Nephron progenitor cell (in vitro differentiated cells): ENCODE measurements around the gene REEP2.

Experiments
- DNase-seq: peaks from one replicate; pipeline ENCODE4 v3.0.0; 2021
- H3K27ac Mint-ChIP-seq: 2 replicates; pipeline ENCODE4 v1.8.0; 2021; ENCODE audit warnings: mild to moderate bottlenecking, moderate library complexity, mixed read lengths
- H3K27me3 Mint-ChIP-seq: 2 replicates; pipeline ENCODE4 v1.8.0; 2021; ENCODE audit warnings: mild to moderate bottlenecking, low read depth, mixed read lengths; ENCODE audit not compliant: poor library complexity
- H3K36me3 Mint-ChIP-seq: 2 replicates; pipeline ENCODE4 v1.8.0; 2021; ENCODE audit warnings: low read depth, mixed read lengths
- H3K4me1 Mint-ChIP-seq: 2 replicates; pipeline ENCODE4 v1.8.0; 2021; ENCODE audit warnings: mixed read lengths
- H3K4me3 Mint-ChIP-seq: 2 replicates; pipeline ENCODE4 v1.8.0; 2021; ENCODE audit warnings: mild to moderate bottlenecking, moderate library complexity, mixed read lengths
- H3K9me3 Mint-ChIP-seq: 2 replicates; pipeline ENCODE4 v1.8.0; 2021; ENCODE audit warnings: mild to moderate bottlenecking, moderate library complexity, mixed read lengths
- TF ChIP-seq, protein P1 (sequence below): fragments of 200-600 bp; sonication (generic); IDR thresholded peaks from 2 replicates; pipeline ENCODE4 v1.5.0; 2021; ENCODE audit warnings: antibody characterized with exemption

The REEP2 gene

GRCh38 chr5:138482638-138483037 lies 43.8 kb downstream of the REEP2 start:
- peaks cover 14% of the 10 kb centered on the region for H3K27me3 Mint-ChIP-seq
- no peak overlapping the region for H3K4me3 Mint-ChIP-seq
- H3K9me3 Mint-ChIP-seq: no peaks in the 10 kb centered on the region
- TF ChIP-seq, protein P1, sequence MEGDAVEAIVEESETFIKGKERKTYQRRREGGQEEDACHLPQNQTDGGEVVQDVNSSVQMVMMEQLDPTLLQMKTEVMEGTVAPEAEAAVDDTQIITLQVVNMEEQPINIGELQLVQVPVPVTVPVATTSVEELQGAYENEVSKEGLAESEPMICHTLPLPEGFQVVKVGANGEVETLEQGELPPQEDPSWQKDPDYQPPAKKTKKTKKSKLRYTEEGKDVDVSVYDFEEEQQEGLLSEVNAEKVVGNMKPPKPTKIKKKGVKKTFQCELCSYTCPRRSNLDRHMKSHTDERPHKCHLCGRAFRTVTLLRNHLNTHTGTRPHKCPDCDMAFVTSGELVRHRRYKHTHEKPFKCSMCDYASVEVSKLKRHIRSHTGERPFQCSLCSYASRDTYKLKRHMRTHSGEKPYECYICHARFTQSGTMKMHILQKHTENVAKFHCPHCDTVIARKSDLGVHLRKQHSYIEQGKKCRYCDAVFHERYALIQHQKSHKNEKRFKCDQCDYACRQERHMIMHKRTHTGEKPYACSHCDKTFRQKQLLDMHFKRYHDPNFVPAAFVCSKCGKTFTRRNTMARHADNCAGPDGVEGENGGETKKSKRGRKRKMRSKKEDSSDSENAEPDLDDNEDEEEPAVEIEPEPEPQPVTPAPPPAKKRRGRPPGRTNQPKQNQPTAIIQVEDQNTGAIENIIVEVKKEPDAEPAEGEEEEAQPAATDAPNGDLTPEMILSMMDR: no peak
- H3K27ac Mint-ChIP-seq: no peak overlapping the region
- peaks cover 22% of the 10 kb centered on the region for H3K4me1 Mint-ChIP-seq
- no peaks in the 10 kb centered on the region for H3K36me3 Mint-ChIP-seq
- no peak for DNase-seq

DNA sequence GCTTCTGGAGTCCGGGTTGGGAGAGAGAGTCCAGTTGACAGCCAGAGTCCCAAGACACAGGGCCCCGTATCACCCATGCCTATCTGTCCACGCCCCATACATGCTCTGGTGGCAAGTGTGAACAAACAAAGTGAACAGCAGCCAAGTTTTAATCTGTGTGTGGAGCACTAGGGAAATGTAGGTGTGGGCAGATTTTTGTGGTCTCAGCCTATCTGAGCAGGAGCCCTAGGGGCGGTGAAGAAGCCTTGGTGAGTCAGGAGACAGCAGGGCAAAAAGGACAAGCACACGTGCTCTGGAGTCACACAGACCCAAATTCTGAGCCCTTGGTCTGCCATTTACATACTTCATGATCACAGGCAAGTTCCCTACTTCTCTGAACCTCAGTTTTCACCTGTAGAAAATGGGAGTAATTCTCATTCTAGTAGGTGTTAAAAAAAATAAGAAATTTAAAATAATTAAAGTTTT lies 49.7 kb downstream of the REEP2 start:
- Mint-ChIP-seq H3K36me3 (no peaks in the 10 kb centered on the region), H3K4me1 (peaks cover 47% of the 10 kb centered on the region), H3K4me3 (no peak overlapping the region), H3K27me3 (peaks cover 19% of the 10 kb centered on the region), H3K9me3 (no peaks in the 10 kb centered on the region), H3K27ac (no peak overlapping the region)
- no peak for DNase-seq
- TF ChIP-seq, protein P1: no peak

DNA sequence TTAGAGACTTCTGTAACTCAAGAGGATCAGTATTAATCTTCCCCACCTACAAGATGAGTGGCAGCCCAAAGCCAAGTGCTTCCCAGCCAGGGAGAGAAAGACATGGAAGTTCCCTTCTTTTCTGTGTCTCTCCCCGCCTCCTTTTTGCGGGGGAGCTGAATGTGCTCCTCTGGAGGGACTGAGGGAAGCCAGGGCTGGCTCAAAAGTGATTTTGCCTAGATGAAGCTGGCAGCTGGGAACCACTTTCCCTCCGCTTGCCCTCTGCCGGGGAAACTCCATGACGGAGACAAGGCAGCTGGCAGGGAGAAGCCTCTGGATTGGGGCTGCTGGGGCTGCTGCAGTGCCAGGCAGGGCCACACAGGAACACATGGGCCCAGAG lies 50.8 kb downstream of the REEP2 start:
- TF ChIP-seq, protein P1: no peak
- H3K4me3 Mint-ChIP-seq: peak overlapping the region; percentile 13
- DNase-seq: no peak
- no peaks in the 10 kb centered on the region for H3K36me3 Mint-ChIP-seq
- H3K27me3 Mint-ChIP-seq: peaks cover 20% of the 10 kb centered on the region
- no peaks in the 10 kb centered on the region for H3K9me3 Mint-ChIP-seq
- peaks cover 52% of the 10 kb centered on the region for H3K4me1 Mint-ChIP-seq
- H3K27ac Mint-ChIP-seq: peak overlapping the region; percentile 15

DNA sequence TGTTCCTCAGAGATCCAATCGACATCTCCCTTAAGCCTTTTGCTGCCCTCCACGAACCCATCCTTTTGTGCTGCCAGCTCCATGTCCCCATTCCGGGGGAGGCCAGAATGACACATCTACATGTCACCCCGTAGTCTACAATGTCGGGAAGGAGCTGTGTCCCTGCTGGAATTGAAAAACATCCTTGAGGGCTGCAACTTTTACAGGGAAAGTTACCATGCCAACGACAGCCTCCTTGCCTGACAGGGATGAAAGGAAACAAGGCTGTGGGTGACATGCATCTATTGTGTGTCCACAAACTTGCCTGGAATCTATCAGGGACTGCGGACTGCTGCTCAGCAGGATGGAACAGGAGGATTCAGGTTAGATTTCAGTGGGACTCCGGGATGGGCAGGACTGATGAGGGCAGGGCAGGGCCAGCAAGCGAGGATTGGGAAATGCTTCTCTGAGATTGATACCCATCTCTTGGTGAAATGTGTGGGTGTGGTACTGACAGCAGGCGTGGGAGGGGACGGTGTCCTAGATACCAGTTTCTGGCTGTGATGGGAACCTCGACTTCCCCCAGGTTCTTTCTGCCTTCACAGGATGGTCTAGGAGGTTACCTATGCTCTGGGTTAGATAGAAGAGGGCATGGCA lies 51.9 kb downstream of the REEP2 start:
- peaks cover 56% of the 10 kb centered on the region for H3K4me1 Mint-ChIP-seq
- no peak overlapping the region for H3K27ac Mint-ChIP-seq
- H3K4me3 Mint-ChIP-seq: peak overlapping the region; percentile 72

DNA sequence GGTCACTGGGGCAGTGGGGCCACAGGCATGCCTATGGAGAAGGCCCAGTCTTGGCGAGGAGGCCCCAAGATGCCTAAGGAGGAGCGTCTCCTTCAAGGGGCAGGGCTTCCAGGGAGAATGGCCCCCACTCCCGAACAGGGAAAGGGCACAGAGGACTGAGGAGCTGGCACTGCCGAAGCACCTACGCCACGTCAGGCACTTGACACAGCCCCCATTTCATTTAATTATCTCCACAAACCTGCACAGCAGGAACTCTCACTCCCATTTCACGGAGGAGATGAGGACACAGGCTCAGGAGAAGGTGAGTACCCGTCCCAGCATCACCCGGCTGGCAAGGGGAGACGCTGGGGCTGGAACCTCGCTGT lies 52.4 kb downstream of the REEP2 start:
- no peak overlapping the region for H3K27ac Mint-ChIP-seq

More for the DNA sequence above, 51.9 kb downstream of the REEP2 start:
- no peak for DNase-seq
- no peaks in the 10 kb centered on the region for H3K36me3 Mint-ChIP-seq
- H3K27me3 Mint-ChIP-seq: peaks cover 18% of the 10 kb centered on the region
- H3K9me3 Mint-ChIP-seq: no peaks in the 10 kb centered on the region
- TF ChIP-seq, protein P1: no peak

More for the DNA sequence above, 52.4 kb downstream of the REEP2 start:
- H3K9me3 Mint-ChIP-seq: no peaks in the 10 kb centered on the region
- TF ChIP-seq, protein P1: no peak
- H3K27me3 Mint-ChIP-seq: peaks cover 18% of the 10 kb centered on the region
- peaks cover 56% of the 10 kb centered on the region for H3K4me1 Mint-ChIP-seq
- no peak for DNase-seq
- peak overlapping the region; percentile 72 for H3K4me3 Mint-ChIP-seq
- no peaks in the 10 kb centered on the region for H3K36me3 Mint-ChIP-seq
